OCI-LY1 (cell line): ENCODE data around the gene DGCR6L.
"Not testable (repeated sequence)": the region's sequence is repeated elsewhere in the genome, so short reads cannot be mapped to it uniquely, and the experiment has no call there.

Experiments
- H2AFZ ChIP-seq: fragments of 200-600 bp; sonication (generic), shearing (Covaris generic); 2 replicates; pipeline ENCODE4 v1.6.0; 2014; ENCODE audit warnings: antibody characterized with exemption, mild to moderate bottlenecking, low read length
- H3F3A ChIP-seq: fragments of 200-600 bp; sonication (generic), shearing (Covaris generic); 2 replicates; pipeline ENCODE4 v1.6.0; 2014; ENCODE audit warnings: mild to moderate bottlenecking, antibody characterized with exemption, low read length, moderate library complexity; ENCODE audit not compliant: insufficient read depth
- H3K27ac ChIP-seq: fragments of 200-600 bp; sonication (generic); 2 replicates; pipeline ENCODE4 v1.5.1; 2014; ENCODE audit warnings: low read length, mixed run types, mild to moderate bottlenecking, low read depth; ENCODE audit not compliant: poor library complexity, severe bottlenecking
- H3K27me3 ChIP-seq: fragments of 200-600 bp; sonication (generic); 2 replicates; pipeline ENCODE4 v1.6.0; 2014; ENCODE audit warnings: antibody characterized with exemption, mild to moderate bottlenecking, low read length, moderate library complexity; ENCODE audit not compliant: insufficient read depth
- H3K36me3 ChIP-seq: fragments of 200-600 bp; sonication (generic); 2 replicates; pipeline ENCODE4 v1.6.1; 2014; ENCODE audit warnings: mild to moderate bottlenecking, antibody characterized with exemption, low read length, moderate library complexity, mixed read lengths; ENCODE audit not compliant: insufficient read depth
- H3K4me1 ChIP-seq: fragments of 200-600 bp; sonication (generic); 2 replicates; pipeline ENCODE4 v1.5.1; 2014; ENCODE audit warnings: mild to moderate bottlenecking, low read length, moderate library complexity; ENCODE audit not compliant: insufficient read depth, severe bottlenecking
- H3K4me2 ChIP-seq: fragments of 200-600 bp; sonication (generic), shearing (Covaris generic); 2 replicates; pipeline ENCODE4 v1.6.1; 2014; ENCODE audit warnings: low read length
- H3K4me3 ChIP-seq: fragments of 200-600 bp; sonication (generic); 2 replicates; pipeline ENCODE4 v1.5.1; 2014; ENCODE audit warnings: low read length, low read depth, mild to moderate bottlenecking, mixed read lengths; ENCODE audit not compliant: poor library complexity, severe bottlenecking
- H3K79me2 ChIP-seq: fragments of 200-600 bp; shearing (Covaris generic); 2 replicates; pipeline ENCODE4 v1.6.1; 2016; ENCODE audit warnings: mixed run types, low read length, mixed read lengths; ENCODE audit not compliant: insufficient read depth
- H3K9ac ChIP-seq: fragments of 200-600 bp; sonication (generic), shearing (Covaris generic); 2 replicates; pipeline ENCODE4 v1.6.1; 2014; ENCODE audit warnings: mild to moderate bottlenecking, low read length, mixed read lengths
- H3K9me2 ChIP-seq: fragments of 200-600 bp; sonication (generic), shearing (Covaris generic); 2 replicates; pipeline ENCODE4 v1.6.1; 2014; ENCODE audit warnings: low read depth, mild to moderate bottlenecking, low read length, mixed read lengths
- H3K9me3 ChIP-seq: fragments of 200-600 bp; shearing (Covaris generic); 2 replicates; pipeline ENCODE4 v1.6.1; 2014; ENCODE audit warnings: low read length, mixed read lengths
- H4K20me1 ChIP-seq: fragments of 200-600 bp; sonication (generic), shearing (Covaris generic); 2 replicates; pipeline ENCODE4 v1.6.0; 2016; ENCODE audit warnings: mild to moderate bottlenecking, low read length; ENCODE audit not compliant: insufficient read depth
- EZH2 ChIP-seq: fragments of 200-600 bp; sonication (generic), shearing (Covaris generic); IDR thresholded peaks from 2 replicates; pipeline ENCODE4 v1.8.0; 2017; ENCODE audit warnings: borderline replicate concordance, mixed run types, mild to moderate bottlenecking, antibody characterized with exemption, low read length, moderate library complexity, mixed read lengths
- TF ChIP-seq, protein P1 (sequence below): fragments of 200-600 bp; sonication (generic), shearing (Covaris generic); IDR thresholded peaks from 2 replicates; pipeline ENCODE4 v1.5.1; 2017; ENCODE audit warnings: mild to moderate bottlenecking, antibody characterized with exemption, low read length, moderate library complexity, mixed read lengths

The DGCR6L gene

GRCh38 chr22:20279662-20280134, 40.2 kb downstream of the DGCR6L start:
- H3K9me2 ChIP-seq, result no peaks in the 10 kb centered on the region
- no peaks in the 10 kb centered on the region for H3K79me2 ChIP-seq
- no peaks in the 10 kb centered on the region for H4K20me1 ChIP-seq
- no peak overlapping the region for H3K4me2 ChIP-seq
- H3K4me3 ChIP-seq, result no peak overlapping the region
- H3K9me3 ChIP-seq, result no peaks in the 10 kb centered on the region
- no peaks in the 10 kb centered on the region for H3K36me3 ChIP-seq
- H3K4me1 ChIP-seq, result no peaks in the 10 kb centered on the region
- no peak overlapping the region for H3K27ac ChIP-seq
- TF ChIP-seq, protein P1, sequence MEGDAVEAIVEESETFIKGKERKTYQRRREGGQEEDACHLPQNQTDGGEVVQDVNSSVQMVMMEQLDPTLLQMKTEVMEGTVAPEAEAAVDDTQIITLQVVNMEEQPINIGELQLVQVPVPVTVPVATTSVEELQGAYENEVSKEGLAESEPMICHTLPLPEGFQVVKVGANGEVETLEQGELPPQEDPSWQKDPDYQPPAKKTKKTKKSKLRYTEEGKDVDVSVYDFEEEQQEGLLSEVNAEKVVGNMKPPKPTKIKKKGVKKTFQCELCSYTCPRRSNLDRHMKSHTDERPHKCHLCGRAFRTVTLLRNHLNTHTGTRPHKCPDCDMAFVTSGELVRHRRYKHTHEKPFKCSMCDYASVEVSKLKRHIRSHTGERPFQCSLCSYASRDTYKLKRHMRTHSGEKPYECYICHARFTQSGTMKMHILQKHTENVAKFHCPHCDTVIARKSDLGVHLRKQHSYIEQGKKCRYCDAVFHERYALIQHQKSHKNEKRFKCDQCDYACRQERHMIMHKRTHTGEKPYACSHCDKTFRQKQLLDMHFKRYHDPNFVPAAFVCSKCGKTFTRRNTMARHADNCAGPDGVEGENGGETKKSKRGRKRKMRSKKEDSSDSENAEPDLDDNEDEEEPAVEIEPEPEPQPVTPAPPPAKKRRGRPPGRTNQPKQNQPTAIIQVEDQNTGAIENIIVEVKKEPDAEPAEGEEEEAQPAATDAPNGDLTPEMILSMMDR, result no peak
- TF ChIP-seq EZH2, result no peak
- H3K27me3 ChIP-seq, result no peaks in the 10 kb centered on the region
- H3K9ac ChIP-seq, result no peak overlapping the region
- no peak overlapping the region for H2AFZ ChIP-seq
- no peaks in the 10 kb centered on the region for H3F3A ChIP-seq

GRCh38 chr22:20278726-20279490, 41.0 kb downstream of the DGCR6L start:
- not testable (repeated sequence) for H3K27ac ChIP-seq, H3K4me2 ChIP-seq, H3K79me2 ChIP-seq, H2AFZ ChIP-seq, H3K4me1 ChIP-seq, H3K4me3 ChIP-seq, H3K36me3 ChIP-seq, H3K9ac ChIP-seq, H3K9me3 ChIP-seq, H3F3A ChIP-seq, H4K20me1 ChIP-seq, H3K9me2 ChIP-seq, H3K27me3 ChIP-seq

DNA sequence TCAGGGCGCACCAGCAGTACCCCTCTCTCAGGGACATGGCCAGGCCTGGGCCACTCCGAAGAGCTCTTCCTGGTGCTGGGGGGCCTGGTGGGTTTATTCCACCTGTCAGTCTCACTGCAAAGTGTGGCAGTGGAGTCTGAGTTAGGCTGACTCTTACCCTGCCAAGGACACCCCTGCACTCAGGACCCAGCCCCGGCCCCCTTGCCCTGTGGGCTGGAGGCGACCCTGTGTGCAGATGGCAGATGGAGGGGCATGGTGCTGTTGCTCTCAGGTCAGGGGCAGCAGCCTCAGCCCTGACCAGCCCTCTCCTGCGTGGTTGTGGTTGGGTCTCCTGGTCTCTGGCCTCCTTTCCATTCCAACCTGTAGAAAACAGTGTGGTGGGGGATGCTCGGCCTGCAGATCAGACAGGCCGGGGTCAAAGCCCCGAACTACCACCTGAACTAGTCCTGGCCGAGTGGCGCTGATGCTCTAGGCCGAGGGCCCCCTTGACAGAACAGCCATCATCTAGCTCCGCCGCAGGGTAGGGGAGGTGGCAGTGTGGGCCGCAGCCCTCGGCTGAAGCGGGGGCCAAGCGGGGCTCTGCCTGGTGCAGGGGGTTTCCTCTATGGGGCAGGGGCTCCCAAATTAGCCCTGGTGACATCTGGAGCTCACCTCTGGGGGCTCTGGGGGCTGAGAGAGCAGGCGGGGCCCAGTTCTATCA, 41.8 kb downstream of the DGCR6L start:
- H3K79me2 ChIP-seq, H3K4me2 ChIP-seq, H2AFZ ChIP-seq, H3K9me2 ChIP-seq, H3K9me3 ChIP-seq, H3F3A ChIP-seq, H3K27ac ChIP-seq, H4K20me1 ChIP-seq, H3K9ac ChIP-seq, H3K4me3 ChIP-seq, H3K27me3 ChIP-seq, H3K4me1 ChIP-seq, H3K36me3 ChIP-seq: not testable (repeated sequence)

- no peaks in the 10 kb centered on the region for H3K9me2 ChIP-seq
- no peaks in the 10 kb centered on the region for H3F3A ChIP-seq
- H3K27me3 ChIP-seq, result 0 out of 2 replicates have a peak, but pooled peaks cover 4% of the 10 kb centered on the region
- no peaks in the 10 kb centered on the region for H3K4me1 ChIP-seq
- TF ChIP-seq, protein P1, result no peak
- no peak for TF ChIP-seq EZH2
- no peaks in the 10 kb centered on the region for H3K36me3 ChIP-seq
- H3K27ac ChIP-seq, result no peak overlapping the region
- no peaks in the 10 kb centered on the region for H3K79me2 ChIP-seq
- H2AFZ ChIP-seq, result no peak overlapping the region
- no peak overlapping the region for H3K4me3 ChIP-seq
- H3K9me3 ChIP-seq, result no peaks in the 10 kb centered on the region
- no peak overlapping the region for H3K9ac ChIP-seq
- H4K20me1 ChIP-seq, result no peaks in the 10 kb centered on the region
- no peak overlapping the region for H3K4me2 ChIP-seq
Measured at GRCh38 chr22:20276468-20276867, 43.4 kb downstream of the DGCR6L start.
